ENCODE data around the gene LRMDA. TPM values are rescaled to one million over a fixed set of nuclear protein-coding genes. Genes with fewer than 3 reads are reported as not detected.

The LRMDA gene
- total and polyA plus RNA-seq, 2 donors (not counting 3 experiments of a cell fraction or from before 2014, with no cell fraction given): 9.7 to 18.0 TPM

DNA sequence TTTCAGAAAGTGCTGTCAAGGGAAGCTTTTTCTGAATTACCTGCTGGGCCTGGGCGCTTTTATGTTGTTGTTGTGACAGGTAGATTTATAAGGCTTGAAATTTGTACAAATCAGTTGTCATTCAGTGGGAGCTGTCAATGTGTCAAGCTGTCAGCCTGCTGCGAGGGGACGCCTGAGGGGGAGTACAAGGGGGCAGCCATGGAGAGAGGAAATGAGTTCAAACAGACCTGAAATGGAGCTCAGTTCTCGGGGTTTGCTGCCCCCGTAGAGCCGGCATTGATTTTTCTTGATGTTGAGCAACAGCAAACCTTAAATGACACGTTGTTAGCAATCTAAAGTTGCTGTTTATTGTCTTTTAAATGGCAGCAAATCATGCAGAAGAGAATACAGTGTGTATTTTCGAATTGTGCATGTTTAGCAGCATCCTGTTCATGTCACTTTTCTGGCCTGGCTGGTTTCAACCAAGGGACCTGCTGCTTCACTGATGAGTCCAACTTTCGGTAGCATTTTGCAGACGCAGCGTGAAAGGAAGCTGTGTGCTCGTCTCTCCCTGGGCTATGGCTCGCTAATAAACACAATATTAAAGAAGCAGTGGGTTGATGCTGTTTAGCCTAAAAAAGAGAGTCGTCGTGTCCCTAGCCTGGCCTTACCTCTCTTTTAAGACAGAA lies 166.5 kb downstream of the LRMDA start:
- CTCF ChIA-PET: no interaction called here
- H3K27me3 ChIP-seq (ENCODE audit: control insufficient read depth in 2 of 2, insufficient read depth in 2 of 2, low read length in 2 of 2): no peaks in the 10 kb centered on the region
- no peaks in the 10 kb centered on the region for H3K36me3 ChIP-seq (ENCODE audit: control insufficient read depth in 2 of 2, extremely low read depth in 1 of 2, insufficient read depth in 2 of 2, low read length in 2 of 2)
- no peak overlapping the region for H3K4me3 ChIP-seq (replicated peaks in 1 of 3; ENCODE audit: insufficient read depth in 1 of 3, low read depth in 1 of 3, low read length in 3 of 3)
- H3K4me2 ChIP-seq (ENCODE audit: insufficient read depth, low read length): no peak overlapping the region
- no peaks in the 10 kb centered on the region for H3K79me2 ChIP-seq (ENCODE audit: control insufficient read depth, insufficient read depth, low read length)
- POLR2A ChIA-PET: no interaction called here
- no peaks in the 10 kb centered on the region for H4K20me1 ChIP-seq (replicated peaks; ENCODE audit: control insufficient read depth, extremely low read depth, insufficient read depth, low read length)
- H3K27ac ChIP-seq (ENCODE audit: insufficient read depth, low read depth, low read length): no peak overlapping the region
- no peak for FAIRE-seq
- intact Hi-C loops (cut with micrococcal nuclease): no loop called here
- dilution Hi-C loops (cut with MboI; ENCODE audit: extremely low pct_ligation_motif_present, low sequenced_read_pairs): no loop called here
- H3K4me1 ChIP-seq (ENCODE audit: control insufficient read depth, extremely low read depth, insufficient read depth, low read length): no peaks in the 10 kb centered on the region
- DNase-seq (ENCODE audit: low read depth, low spot score): no peak
- no TSS peak for BruUV-seq (replicated peaks)
- no peaks in the 10 kb centered on the region for H3K9me3 ChIP-seq (replicated peaks; ENCODE audit: control insufficient read depth, insufficient read depth, low read length)
- H3K9me1 ChIP-seq (replicated peaks; ENCODE audit: control insufficient read depth, extremely low read depth, insufficient read depth, low read length): no peaks in the 10 kb centered on the region
- TF ChIP-seq, protein P1, sequence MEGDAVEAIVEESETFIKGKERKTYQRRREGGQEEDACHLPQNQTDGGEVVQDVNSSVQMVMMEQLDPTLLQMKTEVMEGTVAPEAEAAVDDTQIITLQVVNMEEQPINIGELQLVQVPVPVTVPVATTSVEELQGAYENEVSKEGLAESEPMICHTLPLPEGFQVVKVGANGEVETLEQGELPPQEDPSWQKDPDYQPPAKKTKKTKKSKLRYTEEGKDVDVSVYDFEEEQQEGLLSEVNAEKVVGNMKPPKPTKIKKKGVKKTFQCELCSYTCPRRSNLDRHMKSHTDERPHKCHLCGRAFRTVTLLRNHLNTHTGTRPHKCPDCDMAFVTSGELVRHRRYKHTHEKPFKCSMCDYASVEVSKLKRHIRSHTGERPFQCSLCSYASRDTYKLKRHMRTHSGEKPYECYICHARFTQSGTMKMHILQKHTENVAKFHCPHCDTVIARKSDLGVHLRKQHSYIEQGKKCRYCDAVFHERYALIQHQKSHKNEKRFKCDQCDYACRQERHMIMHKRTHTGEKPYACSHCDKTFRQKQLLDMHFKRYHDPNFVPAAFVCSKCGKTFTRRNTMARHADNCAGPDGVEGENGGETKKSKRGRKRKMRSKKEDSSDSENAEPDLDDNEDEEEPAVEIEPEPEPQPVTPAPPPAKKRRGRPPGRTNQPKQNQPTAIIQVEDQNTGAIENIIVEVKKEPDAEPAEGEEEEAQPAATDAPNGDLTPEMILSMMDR (IDR thresholded peaks at IDR 0.05; ENCODE audit: extremely low read depth in 1 of 2, insufficient read depth in 1 of 2, low read depth in 1 of 2, low read length in 2 of 2): no peak
- no peak for TF ChIP-seq POLR2AphosphoS5 (IDR thresholded peaks at IDR 0.05; ENCODE audit: insufficient read depth, low read depth, low read length)
- TF ChIP-seq, protein P2, sequence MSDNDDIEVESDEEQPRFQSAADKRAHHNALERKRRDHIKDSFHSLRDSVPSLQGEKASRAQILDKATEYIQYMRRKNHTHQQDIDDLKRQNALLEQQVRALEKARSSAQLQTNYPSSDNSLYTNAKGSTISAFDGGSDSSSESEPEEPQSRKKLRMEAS (IDR thresholded peaks at IDR 0.05; ENCODE audit: insufficient read depth, insufficient read length): no peak
- no peak overlapping the region for H3K9ac ChIP-seq (replicated peaks; ENCODE audit: extremely low read depth, insufficient read depth, low read length)
- H2AFZ ChIP-seq (ENCODE audit: low read depth, low read length): no peak overlapping the region

- no peak for TF ChIP-seq POLR2AphosphoS5 (IDR thresholded peaks at IDR 0.05; ENCODE audit: insufficient read depth, low read depth, low read length)
- TF ChIP-seq, protein P2 (IDR thresholded peaks at IDR 0.05; ENCODE audit: insufficient read depth, insufficient read length): no peak
- TF ChIP-seq GATA2 (IDR thresholded peaks at IDR 0.05; ENCODE audit: insufficient read depth, insufficient read length, low read depth, low read length): no peak
- no peak for TF ChIP-seq EZH2 (IDR thresholded peaks at IDR 0.05; ENCODE audit: borderline replicate concordance, low read depth, low read length, severe bottlenecking)
- TF ChIP-seq JUN (IDR thresholded peaks at IDR 0.05; ENCODE audit: borderline replicate concordance, insufficient read depth, insufficient read length, low read depth): no peak
- TF ChIP-seq, protein P1 (IDR thresholded peaks at IDR 0.05; ENCODE audit: extremely low read depth in 1 of 2, insufficient read depth in 1 of 2, low read depth in 1 of 2, low read length in 2 of 2): no peak
- no peak for TF ChIP-seq FOS (IDR thresholded peaks at IDR 0.05; ENCODE audit: borderline replicate concordance, insufficient read depth, low read length)
- no peak for TF ChIP-seq POLR2A (IDR thresholded peaks at IDR 0.05; ENCODE audit: low read depth, low read length)
- TF ChIP-seq MYC (IDR thresholded peaks at IDR 0.05; ENCODE audit: low read depth, low read length): no peak
- H3K9me1 ChIP-seq (replicated peaks; ENCODE audit: control insufficient read depth, extremely low read depth, insufficient read depth, low read length): no peaks in the 10 kb centered on the region
- dilution Hi-C loops (cut with MboI; ENCODE audit: extremely low pct_ligation_motif_present, low sequenced_read_pairs): no loop called here
- H3K36me3 ChIP-seq (ENCODE audit: control insufficient read depth in 2 of 2, extremely low read depth in 1 of 2, insufficient read depth in 2 of 2, low read length in 2 of 2): no peaks in the 10 kb centered on the region
- H3K27me3 ChIP-seq (ENCODE audit: control insufficient read depth in 2 of 2, insufficient read depth in 2 of 2, low read length in 2 of 2): no peaks in the 10 kb centered on the region
- H3K9me3 ChIP-seq (replicated peaks; ENCODE audit: control insufficient read depth, insufficient read depth, low read length): no peaks in the 10 kb centered on the region
- H3K79me2 ChIP-seq (ENCODE audit: control insufficient read depth, insufficient read depth, low read length): no peaks in the 10 kb centered on the region
- no peak overlapping the region for H2AFZ ChIP-seq (ENCODE audit: low read depth, low read length)
- H3K4me1 ChIP-seq (ENCODE audit: control insufficient read depth, extremely low read depth, insufficient read depth, low read length): no peaks in the 10 kb centered on the region
- intact Hi-C loops (cut with micrococcal nuclease): no loop called here
- ChIA-PET CTCF (no interaction called here), POLR2A (no interaction called here)
- DNase-seq (ENCODE audit: low read depth, low spot score): no peak
- no peak for FAIRE-seq
- no peak overlapping the region for H3K4me3 ChIP-seq (replicated peaks in 1 of 3; ENCODE audit: insufficient read depth in 1 of 3, low read depth in 1 of 3, low read length in 3 of 3)
- no peaks in the 10 kb centered on the region for H4K20me1 ChIP-seq (replicated peaks; ENCODE audit: control insufficient read depth, extremely low read depth, insufficient read depth, low read length)
- no TSS peak for BruUV-seq (replicated peaks)
- no peak overlapping the region for H3K9ac ChIP-seq (replicated peaks; ENCODE audit: extremely low read depth, insufficient read depth, low read length)
- no peak overlapping the region for H3K4me2 ChIP-seq (ENCODE audit: insufficient read depth, low read length)
- H3K27ac ChIP-seq (ENCODE audit: insufficient read depth, low read depth, low read length): no peak overlapping the region
Measured at GRCh38 chr10:75598998-75599397, 167.6 kb downstream of the LRMDA start.
